ENCODE data around the gene VWDE.
"Not testable (repeated sequence)": the region's sequence is repeated elsewhere in the genome, so short reads cannot be mapped to it uniquely, and the experiment has no call there.

Gene VWDE

DNA sequence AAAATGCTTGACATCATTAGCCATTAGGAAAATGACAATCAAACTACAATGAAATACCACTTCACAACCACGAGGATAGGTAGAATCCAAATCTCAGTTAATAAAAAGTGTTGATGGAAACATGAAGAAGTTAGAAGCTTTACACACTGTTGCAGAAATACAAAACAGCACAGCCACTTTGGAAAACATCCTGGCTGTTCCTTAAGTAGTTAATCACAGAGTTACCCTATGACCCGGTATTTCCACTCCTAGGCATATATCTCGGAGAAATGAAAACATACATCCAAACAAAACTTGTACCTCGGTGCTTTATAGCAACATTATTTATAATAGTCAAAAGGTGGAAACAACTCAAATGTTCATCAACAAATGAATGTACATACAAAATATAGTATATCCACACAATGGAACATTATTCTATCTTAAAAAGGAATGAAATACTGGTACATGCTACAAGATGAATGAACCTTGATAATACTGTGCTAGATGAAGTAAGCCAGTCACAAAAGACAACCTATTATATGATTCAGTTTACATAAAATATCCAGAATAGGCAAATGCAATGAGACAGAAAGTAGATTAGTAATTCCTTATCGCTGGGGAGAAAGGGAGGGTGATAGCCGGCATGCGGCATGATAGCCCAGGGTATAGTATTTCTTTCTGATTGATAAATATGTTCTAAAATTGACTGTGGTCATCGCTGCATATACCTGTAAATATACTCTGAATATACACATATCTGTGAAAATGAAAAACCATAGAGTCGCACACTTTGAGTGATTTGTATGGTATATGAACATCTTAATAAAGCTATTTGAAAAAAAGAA is 1.9 kb downstream of the VWDE start:
- no peak for FAIRE-seq

DNA sequence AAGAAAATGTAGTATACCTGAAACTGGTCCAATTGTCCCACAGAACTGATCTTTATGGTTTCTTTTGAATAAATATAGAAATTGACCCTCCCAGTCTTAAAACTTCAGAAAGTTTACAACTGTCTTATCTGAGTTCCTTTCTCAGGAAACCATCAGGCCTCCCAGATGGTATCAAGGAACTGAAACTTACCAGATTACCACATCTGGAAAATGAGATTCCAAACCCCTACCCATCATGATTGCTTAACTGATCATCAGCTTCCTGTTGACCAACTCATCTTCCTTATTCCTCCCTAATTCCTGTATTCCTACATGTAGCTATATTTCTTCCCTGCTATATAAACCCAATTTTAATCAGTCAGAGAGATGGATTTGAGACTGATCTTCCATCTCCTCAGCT is 5.5 kb downstream of the VWDE start:
- FAIRE-seq, result no peak

DNA sequence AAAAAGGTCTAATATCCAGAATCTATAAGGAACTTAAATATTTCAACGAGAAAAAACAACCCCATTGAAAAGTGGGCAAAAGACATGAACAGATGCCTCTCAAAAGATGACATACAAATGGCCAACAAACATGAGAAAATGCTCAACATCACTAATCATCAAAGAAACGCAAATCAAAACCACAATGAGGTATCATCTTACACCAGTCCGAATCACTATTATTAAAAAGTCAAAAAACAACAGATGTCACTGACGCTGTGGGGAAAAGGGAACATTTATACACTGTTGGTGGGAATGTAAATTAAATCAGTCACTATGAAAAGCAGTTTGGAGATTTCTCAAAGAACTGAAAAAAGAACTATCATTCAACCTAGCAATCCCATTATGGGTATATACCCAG is 6.0 kb downstream of the VWDE start:
- no peak for FAIRE-seq

DNA sequence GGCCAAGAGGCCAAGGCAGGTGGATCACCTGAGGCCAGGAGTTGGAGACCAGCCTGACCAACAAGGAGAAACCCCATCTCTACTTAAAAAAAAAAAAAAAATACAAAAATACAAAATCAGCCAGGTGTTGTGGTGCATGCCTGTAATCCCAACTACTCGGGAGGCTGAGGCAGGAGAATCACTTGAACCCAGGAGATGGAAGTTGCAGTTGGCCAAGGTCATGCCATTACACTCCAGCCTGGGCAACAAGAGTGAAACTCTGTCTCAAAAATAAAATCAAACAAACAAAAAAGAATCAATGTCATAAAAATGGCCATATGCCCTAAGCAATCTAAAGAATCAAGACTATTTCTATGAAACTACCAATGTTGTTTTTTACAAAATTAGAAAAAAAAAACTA is 7.0 kb downstream of the VWDE start:
- not testable (repeated sequence) for FAIRE-seq

DNA sequence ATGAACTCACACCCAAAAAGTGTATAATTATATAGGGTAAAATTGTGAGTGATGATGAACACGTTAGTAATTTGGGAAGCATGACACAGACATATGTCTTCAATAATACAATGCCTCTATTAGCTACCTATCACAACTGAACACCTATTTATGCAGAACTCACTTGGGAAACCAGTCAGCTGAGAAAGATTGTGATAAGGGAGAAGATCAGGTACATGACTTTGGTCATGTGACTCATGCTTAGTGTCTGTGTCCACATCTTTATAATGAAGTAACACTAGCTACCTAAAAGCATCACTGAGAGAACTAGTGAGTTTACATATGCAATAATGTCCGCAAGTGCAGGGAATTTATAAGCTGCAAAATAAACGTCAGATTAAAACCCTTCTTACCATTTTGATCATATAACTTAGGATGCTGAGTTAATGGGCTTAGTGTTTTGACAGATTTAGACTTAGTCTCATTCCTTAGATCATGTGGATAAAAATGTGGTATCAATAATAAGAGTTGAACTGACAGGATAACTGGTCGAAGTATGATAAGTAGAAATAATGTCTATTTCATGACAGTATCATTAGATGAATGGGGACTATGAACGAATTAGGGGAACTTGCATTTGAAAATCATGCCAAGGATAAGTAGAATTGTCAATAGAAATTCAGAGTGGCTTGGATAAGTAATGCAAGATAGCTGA is 11.6 kb downstream of the VWDE start:
- FAIRE-seq, result no peak

DNA sequence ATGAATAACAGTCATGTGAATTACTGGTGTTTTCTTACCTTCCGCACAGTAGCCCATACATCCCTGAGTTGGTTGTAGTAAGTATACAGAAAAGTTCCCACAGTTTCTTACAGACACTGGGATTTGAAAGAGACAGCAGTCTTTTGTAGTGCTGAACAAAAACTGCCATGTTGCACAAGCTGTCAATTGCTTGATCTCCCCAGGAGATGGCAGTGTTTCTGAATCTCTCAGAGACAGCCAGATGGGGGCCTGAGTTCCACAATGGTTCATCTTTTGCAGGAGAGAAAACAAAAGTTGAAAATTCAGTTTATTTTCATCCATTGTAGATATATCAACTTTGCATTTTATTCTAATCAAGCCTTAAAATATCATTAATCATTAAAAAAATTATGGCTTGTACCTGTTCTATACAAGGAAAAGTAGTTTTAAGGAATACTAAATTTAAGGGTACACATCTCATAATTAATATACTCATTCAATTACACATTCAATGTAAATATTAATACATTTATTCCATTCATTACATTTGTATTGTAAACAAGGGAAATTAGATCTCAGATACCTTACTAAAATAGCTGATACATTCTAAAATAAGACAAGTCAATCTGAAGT is 14.5 kb downstream of the VWDE start:
- no peak for FAIRE-seq

DNA sequence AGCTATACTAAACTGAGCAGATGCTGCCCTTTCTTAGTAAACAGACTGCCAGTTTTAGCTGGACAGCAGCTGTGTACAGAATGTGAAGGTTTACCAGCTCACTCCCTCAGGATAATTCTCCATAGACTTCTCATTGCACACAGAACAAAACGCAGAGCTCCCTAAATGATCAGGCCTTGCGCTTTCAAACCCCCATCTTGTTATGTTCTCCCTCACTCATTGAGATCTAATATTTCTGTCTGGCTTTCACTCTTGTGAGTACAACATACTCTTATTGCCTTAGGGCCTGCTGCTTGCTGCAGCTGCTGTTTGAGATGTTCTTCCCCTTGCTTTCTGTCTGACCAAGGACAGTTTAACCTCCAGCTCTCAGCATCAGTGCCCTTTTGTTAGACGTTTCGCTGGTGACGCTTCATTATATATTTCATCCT is 17.3 kb downstream of the VWDE start:
- no peak for FAIRE-seq

DNA sequence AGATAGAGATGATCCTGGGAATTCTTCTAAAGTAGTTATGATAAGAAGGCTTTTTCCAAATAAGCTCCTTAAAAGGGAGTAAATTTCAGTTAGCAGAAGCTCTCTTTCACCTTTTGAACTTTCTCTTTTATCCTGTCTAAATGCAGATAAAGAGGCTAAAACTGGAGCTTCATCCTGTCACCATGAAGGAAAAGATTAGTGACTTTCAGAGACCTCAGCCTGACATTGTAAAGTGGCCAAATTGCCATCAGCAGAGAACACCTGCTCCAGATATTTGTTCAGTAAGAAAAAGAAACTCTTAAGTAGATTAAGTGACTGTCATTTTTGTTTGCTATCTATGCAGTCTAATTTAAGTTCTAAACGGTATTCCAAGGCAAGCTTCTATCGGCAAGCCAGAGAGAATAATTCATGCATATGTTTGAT is 18.3 kb downstream of the VWDE start:
- no peak for FAIRE-seq

DNA sequence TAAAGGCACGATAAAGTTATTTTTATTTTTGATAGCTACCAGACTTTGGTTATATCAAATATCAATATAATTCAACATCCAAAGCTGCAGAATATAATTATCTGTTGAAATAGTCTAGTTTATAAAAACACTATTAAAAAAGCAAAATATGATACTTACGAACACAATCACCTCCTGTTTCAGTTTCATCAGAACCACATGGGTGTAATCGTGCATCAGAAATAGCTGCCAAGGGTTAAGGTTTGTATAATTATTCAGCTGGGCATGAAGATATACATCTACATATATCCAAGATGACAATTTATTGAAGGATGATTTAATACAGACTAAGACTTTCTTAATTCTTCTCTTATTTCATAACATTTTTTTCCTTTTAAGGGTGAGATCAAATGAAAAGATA is 20.3 kb downstream of the VWDE start:
- no peak for FAIRE-seq

DNA sequence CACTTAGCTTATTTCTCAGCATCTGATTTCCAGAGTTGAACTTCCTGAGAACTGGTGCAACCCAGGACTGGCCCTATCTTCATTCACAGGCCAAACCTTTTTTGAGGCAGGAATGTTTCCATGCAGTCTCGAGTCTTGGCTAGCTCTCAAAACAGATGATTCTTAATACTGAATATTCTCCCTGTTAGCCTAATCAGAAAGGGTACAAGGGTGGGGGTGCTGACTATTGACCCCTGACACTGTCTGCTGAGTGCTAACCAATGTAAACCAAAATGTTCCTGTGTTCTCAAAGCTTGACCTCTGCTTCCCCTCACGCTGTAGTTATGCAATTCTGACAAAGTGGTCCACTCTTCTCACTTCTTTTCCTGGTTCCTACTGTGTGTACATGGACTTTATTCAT is 25.3 kb downstream of the VWDE start:
- no peak for FAIRE-seq

DNA sequence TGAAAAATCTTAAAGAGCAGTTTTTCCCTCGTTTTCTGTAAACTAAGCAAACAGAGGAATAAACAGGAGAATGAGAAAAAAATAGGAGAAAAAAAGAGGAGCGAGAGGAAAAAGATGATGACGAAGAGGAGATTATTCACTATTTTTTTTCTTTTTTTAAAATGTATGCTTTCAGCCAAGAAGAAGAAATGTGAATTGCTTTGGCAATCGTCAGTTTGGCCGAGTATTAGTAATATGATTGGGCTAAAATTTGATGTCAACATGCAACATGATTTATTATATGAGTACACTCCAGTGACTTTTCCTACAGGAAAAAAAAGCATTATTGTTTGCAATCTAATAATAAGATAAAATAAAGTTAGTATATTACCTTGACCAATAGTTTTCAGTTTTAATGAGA is 26.3 kb downstream of the VWDE start:
- no peak for FAIRE-seq

DNA sequence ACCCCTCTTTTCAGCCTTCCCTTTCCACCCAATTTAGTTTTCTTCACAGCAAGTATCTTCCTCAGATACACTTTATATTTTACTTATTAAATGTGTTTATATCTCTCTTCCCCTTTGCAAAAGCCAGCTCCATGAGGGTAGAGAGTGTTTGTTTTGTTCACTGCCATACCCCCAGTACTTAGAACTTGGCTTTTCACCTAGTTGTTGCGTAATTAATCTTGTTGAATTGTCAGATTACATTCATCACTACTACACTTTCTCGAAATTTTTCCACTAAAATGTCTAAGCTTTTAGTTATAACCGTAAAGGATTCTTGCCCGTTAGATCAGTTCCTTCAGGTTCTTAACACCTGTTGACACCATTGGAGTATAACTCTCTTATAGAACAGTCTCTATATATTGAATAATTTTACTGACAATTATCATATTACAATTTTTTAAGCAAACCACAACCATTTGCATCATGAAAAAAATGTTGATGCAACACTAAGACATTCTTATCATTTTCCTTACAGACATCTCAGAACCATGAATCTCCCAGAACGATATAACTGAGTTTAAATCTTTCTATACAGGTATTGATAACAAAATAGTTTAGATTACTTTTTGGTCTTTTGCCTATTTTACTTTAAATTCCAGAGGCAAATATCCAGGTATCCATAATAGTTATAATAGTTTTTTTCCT is 29.9 kb downstream of the VWDE start:
- no peak for FAIRE-seq

DNA sequence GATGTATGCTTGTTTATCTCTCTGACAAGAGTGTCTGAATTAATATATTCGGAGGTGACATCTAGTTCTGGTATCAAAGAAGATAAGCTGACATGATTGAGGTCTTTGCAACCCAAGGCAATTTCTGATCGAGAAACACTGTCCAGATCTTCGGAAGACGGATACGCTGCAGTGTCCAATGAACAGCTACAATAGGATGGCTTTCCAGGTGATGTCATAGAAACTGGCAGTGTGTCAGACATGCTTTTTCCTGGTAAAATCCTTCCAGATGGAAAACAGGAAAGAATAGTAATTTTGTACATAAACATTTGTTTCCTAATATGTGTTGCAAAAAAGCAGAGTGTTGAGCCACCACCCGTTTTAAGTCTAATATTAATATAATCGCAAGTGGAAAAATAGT is 33.4 kb downstream of the VWDE start:
- no peak for FAIRE-seq

DNA sequence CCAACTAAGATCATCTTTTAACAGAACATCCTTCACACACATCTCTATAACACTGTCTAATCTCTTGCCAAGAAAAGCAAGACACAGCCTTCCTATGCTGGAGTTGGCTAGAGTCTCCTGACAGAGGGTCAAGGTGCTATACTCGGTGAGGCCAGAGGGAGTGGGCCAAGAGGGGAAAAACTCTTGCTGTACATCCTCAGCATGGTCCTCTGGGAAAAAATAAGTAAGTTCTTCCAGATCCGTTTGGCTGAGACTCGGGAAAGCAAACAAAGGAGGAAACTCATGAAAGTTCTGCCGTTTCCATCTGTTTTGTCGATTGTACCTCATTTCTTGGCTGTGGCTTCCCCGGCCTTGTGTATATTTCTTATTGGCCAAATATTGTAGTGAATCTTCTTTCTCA is 33.9 kb downstream of the VWDE start:
- FAIRE-seq, result no peak

DNA sequence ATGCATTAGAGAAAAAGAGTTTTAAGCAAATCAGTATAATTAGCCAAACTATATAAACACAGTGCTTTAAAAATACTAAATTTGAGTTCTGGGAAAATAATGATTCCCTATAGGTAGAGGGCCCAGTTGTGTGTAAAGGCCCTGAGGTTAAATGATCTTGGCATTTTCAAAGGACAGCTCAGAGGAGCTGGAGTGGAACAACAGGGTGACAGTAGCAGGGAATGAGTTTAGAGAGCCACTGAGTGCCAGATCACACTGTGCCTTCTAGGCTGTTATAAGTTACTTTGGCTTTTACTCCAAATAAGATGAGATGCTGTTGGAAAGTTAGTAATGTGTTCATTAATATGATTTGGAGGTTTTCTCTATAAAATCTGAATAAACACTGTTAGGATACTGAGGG is 34.6 kb downstream of the VWDE start:
- FAIRE-seq, result no peak

DNA sequence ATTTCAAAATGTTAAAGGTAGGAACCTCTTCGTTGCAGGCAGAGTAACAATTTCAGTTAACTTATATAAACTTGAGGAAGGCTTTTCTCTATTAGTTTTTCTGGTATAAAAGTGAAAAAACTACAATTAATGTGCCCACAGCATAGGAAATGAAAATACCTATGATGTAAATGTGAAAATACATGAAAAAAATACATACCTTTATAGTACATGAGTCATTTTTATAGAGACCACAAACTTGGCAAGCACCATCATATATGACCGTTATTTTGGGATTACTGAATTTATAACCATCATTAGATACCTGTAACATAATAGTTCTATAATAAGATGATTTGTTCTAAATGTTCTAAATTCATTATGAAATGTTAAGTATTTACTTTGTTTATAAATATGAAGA is 42.7 kb downstream of the VWDE start:
- no peak for FAIRE-seq

DNA sequence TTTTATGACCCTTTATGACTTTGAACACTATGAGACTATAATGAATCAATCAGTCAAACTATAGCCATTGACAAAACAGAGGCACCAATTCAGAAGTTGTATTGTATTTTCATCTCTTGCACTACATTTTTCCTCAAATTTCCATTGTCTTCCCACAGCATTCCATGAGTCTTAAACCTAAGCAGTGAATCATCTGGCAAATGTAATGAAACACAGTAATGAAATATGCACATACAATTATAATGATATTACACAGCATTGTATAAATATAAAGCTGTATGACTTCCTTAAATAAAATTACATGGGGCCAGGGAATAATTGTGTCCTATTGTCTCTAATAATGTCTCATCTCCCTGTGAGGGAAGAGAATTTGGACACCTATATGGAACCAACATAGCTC is 45.0 kb downstream of the VWDE start:
- FAIRE-seq, result no peak

DNA sequence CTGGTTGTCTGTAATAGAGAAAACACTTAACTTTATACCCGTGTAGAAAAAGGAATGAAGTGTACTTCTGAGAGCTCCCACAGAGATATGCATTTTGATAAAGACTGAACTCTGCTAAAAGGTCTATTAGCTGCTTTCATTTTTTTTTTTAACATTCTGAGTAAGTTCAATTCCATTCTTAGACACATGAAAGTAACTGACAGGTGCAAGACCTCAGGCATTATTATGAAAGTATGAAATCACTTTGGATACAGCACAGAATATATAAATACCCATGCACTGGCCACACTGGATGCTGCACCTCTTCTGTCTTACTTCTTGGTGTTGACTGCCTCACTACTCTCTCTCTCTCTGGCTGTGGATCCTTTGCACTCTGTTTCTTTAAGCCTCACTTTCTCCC is 46.2 kb downstream of the VWDE start:
- no peak for FAIRE-seq

DNA sequence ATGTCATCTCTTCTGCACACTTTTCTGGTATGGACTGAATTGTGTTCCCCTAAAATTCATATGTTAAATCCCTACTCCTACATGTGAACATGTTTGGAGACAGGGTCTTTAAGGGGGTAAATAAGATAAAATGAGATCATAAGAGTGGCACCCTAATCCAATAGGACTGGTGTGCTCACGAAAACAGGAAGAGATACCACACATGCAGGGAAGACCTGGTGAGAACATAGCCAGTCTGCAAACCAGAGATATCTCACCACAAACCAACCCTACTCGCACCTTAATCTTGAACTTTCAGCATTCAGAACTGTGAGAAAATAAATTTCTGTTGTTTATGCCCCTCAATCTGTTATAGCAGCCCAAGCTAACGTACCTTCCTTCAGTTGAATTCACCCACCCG is 51.8 kb downstream of the VWDE start:
- FAIRE-seq, result no peak

DNA sequence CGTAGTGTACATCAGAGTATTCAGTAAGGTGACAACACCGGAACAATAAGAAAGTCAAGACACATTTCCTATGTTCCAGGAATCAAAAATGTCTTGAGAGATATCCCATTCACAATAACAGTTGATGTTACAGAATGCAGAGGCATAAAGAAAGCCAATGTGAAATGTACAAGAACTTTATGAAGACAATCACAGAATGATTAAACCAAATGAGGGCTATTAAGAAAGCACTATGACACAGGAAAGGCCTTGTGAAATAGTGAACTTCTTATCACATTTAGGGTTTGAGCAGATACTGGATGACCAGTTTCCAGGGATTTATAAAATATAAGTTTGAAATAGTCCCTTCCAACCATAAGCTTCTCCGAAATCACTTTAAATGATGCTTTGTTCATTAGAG is 52.7 kb downstream of the VWDE start:
- no peak for FAIRE-seq

DNA sequence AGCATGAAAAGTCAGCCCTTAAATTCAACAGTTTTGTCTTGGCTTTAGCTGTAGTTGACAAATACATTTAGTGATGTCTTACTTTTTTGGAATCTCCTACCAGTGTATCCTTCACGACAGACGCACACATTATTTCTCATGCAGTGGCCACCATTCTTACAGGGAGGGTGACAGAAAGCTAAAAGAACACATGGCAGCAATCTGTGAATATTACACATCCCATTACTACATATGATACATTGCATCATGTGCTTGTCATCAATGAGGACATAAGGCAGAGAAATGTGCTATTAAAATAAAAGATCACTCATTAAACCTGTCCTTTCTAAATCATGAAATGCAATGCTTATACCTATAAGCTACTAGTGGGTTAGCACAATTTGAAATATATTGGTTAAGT is 66.6 kb downstream of the VWDE start:
- no peak for FAIRE-seq

DNA sequence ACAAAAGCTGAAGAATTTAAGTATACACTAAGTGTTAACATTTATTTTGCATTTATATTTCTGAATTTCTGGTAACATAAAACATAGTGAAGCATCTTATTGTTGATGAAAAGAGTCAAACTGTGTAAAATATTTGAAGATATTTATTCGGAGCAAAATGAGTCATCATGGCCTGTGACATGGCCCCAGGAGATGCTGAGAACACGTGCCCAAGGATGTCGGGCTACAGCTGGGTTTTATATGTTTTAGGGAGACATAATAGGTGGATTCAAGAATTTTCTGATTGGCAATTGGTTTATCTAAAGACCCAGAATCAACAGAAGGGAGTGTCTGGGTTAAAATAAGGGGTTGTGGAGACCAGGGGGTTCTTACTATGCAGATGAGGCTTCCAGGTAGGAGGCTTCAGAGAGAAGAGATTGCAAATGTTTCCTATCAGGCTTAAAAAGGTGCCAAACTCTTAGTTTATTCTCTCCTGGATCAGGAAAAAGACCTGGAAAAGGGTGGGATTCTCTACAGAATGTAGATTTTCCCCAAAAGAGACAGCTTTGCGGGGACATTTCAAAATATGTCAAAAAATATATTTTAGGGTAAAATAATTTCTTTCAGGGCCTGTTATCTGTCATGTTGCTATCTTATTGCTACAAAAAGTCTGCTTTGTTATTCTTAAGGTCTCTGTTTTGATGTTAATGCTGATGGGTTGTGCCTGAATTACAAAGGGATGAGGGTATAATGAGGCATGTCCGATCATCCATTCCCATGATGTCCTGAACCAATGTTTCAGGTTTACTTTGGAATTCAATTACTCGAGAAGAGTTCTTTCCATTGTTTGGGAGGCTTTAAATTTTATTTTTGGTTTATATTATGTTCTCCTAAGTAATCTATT is 74.5 kb downstream of the VWDE start:
- no peak for FAIRE-seq
